GM12872 (cell line): ENCODE measurements around the gene CRIM1.

Experiments used
- CTCF ChIP-seq: IDR thresholded peaks from 3 replicates; pipeline ENCODE4 v1.5.1; 2011; ENCODE audit warnings: low read depth, mild to moderate bottlenecking, low read length, moderate library complexity; ENCODE audit not compliant: insufficient read depth

Gene CRIM1

GRCh38 chr2:36461039-36461681 is 105.6 kb downstream of the CRIM1 start:
- no peak for TF ChIP-seq CTCF

- TF ChIP-seq CTCF: no peak
Measured at GRCh38 chr2:36462311-36462935, 106.8 kb downstream of the CRIM1 start.

GRCh38 chr2:36463365-36463764 is 107.8 kb downstream of the CRIM1 start:
- no peak for TF ChIP-seq CTCF

GRCh38 chr2:36464006-36464721 is 108.6 kb downstream of the CRIM1 start:
- TF ChIP-seq CTCF: no peak

GRCh38 chr2:36466135-36466534 is 110.6 kb downstream of the CRIM1 start:
- TF ChIP-seq CTCF: no peak

- TF ChIP-seq CTCF: no peak
Measured at GRCh38 chr2:36468463-36469105, 113.0 kb downstream of the CRIM1 start.

- no peak for TF ChIP-seq CTCF
Measured at GRCh38 chr2:36469106-36469477, 113.5 kb downstream of the CRIM1 start.
